GM18868 (cell line): ENCODE data around the gene BLOC1S4.

Experiments used
- ATAC-seq: cut with Tn5 transposase; IDR thresholded peaks from one replicate; pipeline ENCODE4 v1.9.1; 2021; ENCODE audit warnings: mild to moderate bottlenecking, moderate library complexity; ENCODE audit not compliant: unreplicated experiment

Gene BLOC1S4

GRCh38 chr4:6760865-6761264 lies 44.9 kb downstream of the BLOC1S4 start:
- no peak for ATAC-seq

GRCh38 chr4:6761649-6762615 lies 46.0 kb downstream of the BLOC1S4 start:
- ATAC-seq, result no peak

GRCh38 chr4:6763330-6763851 lies 47.4 kb downstream of the BLOC1S4 start:
- no peak for ATAC-seq

GRCh38 chr4:6764976-6765620 lies 49.1 kb downstream of the BLOC1S4 start:
- ATAC-seq, result no peak

DNA sequence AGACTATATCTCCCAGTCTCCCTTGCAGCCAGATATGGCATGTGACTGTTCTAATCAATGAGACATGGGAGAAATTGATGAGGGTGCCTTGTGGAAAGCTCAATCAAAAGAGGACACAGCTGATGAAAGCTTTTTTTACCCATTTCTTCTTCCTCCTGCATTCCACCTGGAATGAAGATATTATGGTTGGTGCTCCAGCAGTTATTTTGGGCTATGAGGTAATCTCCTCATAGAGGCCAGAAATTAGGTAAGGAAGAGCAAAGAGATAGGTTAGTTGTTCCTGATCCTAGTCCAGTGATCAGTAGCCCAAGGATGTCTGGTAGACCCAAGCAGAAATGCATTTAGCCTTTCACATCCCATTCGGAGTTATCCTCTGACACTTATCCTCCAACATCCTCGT lies 49.7 kb downstream of the BLOC1S4 start:
- no peak for ATAC-seq
